ENCODE data around the gene ALKBH3. TPM values are rescaled to one million over a fixed set of nuclear protein-coding genes. Genes with fewer than 3 reads are reported as not detected.

Gene ALKBH3
- polyA plus RNA-seq, 2 of the 4 experiments (the other 2 are of a cell fraction), result 22.9 to 50.2 TPM

DNA sequence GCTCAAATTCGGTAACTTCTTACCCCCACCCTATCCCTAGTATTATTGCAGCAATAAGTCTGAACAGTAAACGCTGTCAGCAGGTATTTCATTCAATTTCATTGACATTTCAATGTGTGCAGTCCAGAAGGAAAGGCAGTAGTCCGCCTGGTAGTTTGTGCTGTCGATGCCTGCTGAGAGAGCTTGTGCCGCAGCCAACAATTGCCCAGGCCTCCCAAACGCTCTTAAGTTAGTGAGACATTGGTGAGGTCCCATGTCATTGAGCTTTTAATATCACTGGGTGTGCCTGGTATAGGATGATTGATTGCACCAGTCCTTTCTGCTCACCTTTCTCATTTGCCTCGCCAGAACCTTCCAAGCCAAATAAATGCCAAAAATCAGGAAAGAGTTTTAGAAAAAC, 28.1 kb downstream of the ALKBH3 start:
- CTCF ChIA-PET, result interaction anchor here (1.3 to 9.1 kb wide), 8 partner anchors 9 to 129 kb away, joined by 3 to 82 read pairs (median 6); partner anchors contain the start of gene C11orf96
- TF ChIP-seq REST (IDR thresholded peaks at IDR 0.05) (no peak), FOXS1 (CRISPR knock-in tag; IDR thresholded peaks at IDR 0.05) (no peak), CEBPB (IDR thresholded peaks at IDR 0.05) (no peak), HDAC2 (IDR thresholded peaks at IDR 0.05) (no peak), GATA3 (IDR thresholded peaks at IDR 0.05; ENCODE audit: borderline replicate concordance) (no peak), CBX2 (IDR thresholded peaks at IDR 0.05; ENCODE audit: borderline replicate concordance, low read depth) (no peak), EHMT2 (IDR thresholded peaks at IDR 0.05; ENCODE audit: low read depth) (no peak), RFX5 (IDR thresholded peaks at IDR 0.05) (no peak), RAD21 (conservative IDR thresholded peaks at IDR 0.05 in 1 of 2, IDR thresholded peaks at IDR 0.05 in 1 of 2) (no peak), JUN (IDR thresholded peaks at IDR 0.05) (no peak), FOSL2 (IDR thresholded peaks at IDR 0.05) (no peak), FOSL2 (CRISPR knock-in tag; IDR thresholded peaks at IDR 0.05) (no peak), POLR2AphosphoS2 (conservative IDR thresholded peaks at IDR 0.05; ENCODE audit: low read length) (no peak)
- TF ChIP-seq, protein P1, sequence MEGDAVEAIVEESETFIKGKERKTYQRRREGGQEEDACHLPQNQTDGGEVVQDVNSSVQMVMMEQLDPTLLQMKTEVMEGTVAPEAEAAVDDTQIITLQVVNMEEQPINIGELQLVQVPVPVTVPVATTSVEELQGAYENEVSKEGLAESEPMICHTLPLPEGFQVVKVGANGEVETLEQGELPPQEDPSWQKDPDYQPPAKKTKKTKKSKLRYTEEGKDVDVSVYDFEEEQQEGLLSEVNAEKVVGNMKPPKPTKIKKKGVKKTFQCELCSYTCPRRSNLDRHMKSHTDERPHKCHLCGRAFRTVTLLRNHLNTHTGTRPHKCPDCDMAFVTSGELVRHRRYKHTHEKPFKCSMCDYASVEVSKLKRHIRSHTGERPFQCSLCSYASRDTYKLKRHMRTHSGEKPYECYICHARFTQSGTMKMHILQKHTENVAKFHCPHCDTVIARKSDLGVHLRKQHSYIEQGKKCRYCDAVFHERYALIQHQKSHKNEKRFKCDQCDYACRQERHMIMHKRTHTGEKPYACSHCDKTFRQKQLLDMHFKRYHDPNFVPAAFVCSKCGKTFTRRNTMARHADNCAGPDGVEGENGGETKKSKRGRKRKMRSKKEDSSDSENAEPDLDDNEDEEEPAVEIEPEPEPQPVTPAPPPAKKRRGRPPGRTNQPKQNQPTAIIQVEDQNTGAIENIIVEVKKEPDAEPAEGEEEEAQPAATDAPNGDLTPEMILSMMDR (IDR thresholded peaks at IDR 0.05), result no peak
- no peak for ATAC-seq

GRCh38 chr11:43913829-43914380, 33.3 kb downstream of the ALKBH3 start:
- Histone ChIP-seq H3K4me1 (no peaks in the 10 kb centered on the region), H3K4me3 (no peak overlapping the region), H3K27ac (no peak overlapping the region), H3K4me2 (no peak overlapping the region), H3K9me3 (no peaks in the 10 kb centered on the region)
- FAIRE-seq (no peak), DNase-seq (ENCODE audit: low read depth in 1 of 2, low spot score in 1 of 2) (no peak), ATAC-seq (no peak)
- TF ChIP-seq HMGXB4 (CRISPR knock-in tag; IDR thresholded peaks at IDR 0.05; ENCODE audit: borderline replicate concordance) (no peak), RFX5 (IDR thresholded peaks at IDR 0.05) (no peak), ZSCAN20 (CRISPR knock-in tag; IDR thresholded peaks at IDR 0.05) (no peak), USF2 (IDR thresholded peaks at IDR 0.05) (no peak), KDM1A (IDR thresholded peaks at IDR 0.05; ENCODE audit: low read depth) (no peak)
- TF ChIP-seq, protein P2, sequence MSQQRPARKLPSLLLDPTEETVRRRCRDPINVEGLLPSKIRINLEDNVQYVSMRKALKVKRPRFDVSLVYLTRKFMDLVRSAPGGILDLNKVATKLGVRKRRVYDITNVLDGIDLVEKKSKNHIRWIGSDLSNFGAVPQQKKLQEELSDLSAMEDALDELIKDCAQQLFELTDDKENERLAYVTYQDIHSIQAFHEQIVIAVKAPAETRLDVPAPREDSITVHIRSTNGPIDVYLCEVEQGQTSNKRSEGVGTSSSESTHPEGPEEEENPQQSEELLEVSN (IDR thresholded peaks at IDR 0.05; ENCODE audit: borderline replicate concordance, low read depth), result no peak
- ChIA-PET CTCF (interaction anchor here (0.8 to 1.5 kb wide), 4 partner anchors 11 to 31 kb away, joined by 3 to 4 read pairs (median 4); no protein-coding TSS in a partner anchor), POLR2A (no interaction called here)
- 91% methylated on average over 3 of the region's 3 CpGs for WGBS (ENCODE audit: missing lambda C conversion rate)

More for the DNA sequence above, 28.1 kb downstream of the ALKBH3 start:
- no peaks in the 10 kb centered on the region for H3K9me3 ChIP-seq
- 92% methylated on average over 7 of the region's 7 CpGs for WGBS (ENCODE audit: missing lambda C conversion rate)
- no peak for FAIRE-seq
- H3K4me3 ChIP-seq, result no peak overlapping the region
- no peak for DNase-seq (ENCODE audit: low read depth in 1 of 2, low spot score in 1 of 2)
- POLR2A ChIA-PET, result no interaction called here
- no peak overlapping the region for H3K4me2 ChIP-seq
- H3K27ac ChIP-seq, result no peak overlapping the region
- no peaks in the 10 kb centered on the region for H3K4me1 ChIP-seq

Data from A549 (cell line).